Loucy (cell line): Measurements from ENCODE around the gene SART1.
"Not testable (repeated sequence)": the region's sequence is repeated elsewhere in the genome, so short reads cannot be mapped to it uniquely, and the experiment has no call there.

Source experiments
- H2AFZ ChIP-seq: fragments of 200-600 bp; sonication (generic); 2 replicates; pipeline ENCODE4 v1.6.0; 2016; ENCODE audit warnings: antibody characterized with exemption, mild to moderate bottlenecking, low read length, moderate library complexity
- H3F3A ChIP-seq: fragments of 200-600 bp; 2 replicates; pipeline ENCODE4 v1.6.0; 2016; ENCODE audit warnings: antibody characterized with exemption, low read depth, mild to moderate bottlenecking
- H3K27me3 ChIP-seq: fragments of 200-600 bp; sonication (generic); 2 replicates; pipeline ENCODE4 v1.6.1; 2014; ENCODE audit warnings: low read length, mild to moderate bottlenecking; ENCODE audit not compliant: insufficient read depth, poor library complexity, severe bottlenecking
- H3K36me3 ChIP-seq: fragments of 200-600 bp; sonication (generic); 2 replicates; pipeline ENCODE4 v1.6.1; 2016; ENCODE audit warnings: low read length; ENCODE audit not compliant: insufficient read depth
- H3K4me1 ChIP-seq: fragments of 200-600 bp; sonication (generic); 2 replicates; pipeline ENCODE4 v1.5.1; 2014; ENCODE audit warnings: low read length, mild to moderate bottlenecking; ENCODE audit not compliant: insufficient read depth, poor library complexity, severe bottlenecking
- H3K4me2 ChIP-seq: fragments of 200-600 bp; sonication (generic); 2 replicates; pipeline ENCODE4 v1.6.0; 2014; ENCODE audit warnings: antibody characterized with exemption, low read length, low read depth, mild to moderate bottlenecking; ENCODE audit not compliant: poor library complexity, severe bottlenecking
- H3K4me3 ChIP-seq: fragments of 200-600 bp; sonication (generic); 2 replicates; pipeline ENCODE4 v1.5.1; 2014; ENCODE audit warnings: low read length, mild to moderate bottlenecking, mixed read lengths; ENCODE audit not compliant: poor library complexity, severe bottlenecking
- H3K79me2 ChIP-seq: fragments of 200-600 bp; sonication (generic); 2 replicates; pipeline ENCODE4 v1.6.1; 2014; ENCODE audit warnings: low read length; ENCODE audit not compliant: insufficient read depth
- H3K9ac ChIP-seq: fragments of 200-600 bp; sonication (generic); 2 replicates; pipeline ENCODE4 v1.6.0; 2014; ENCODE audit warnings: mild to moderate bottlenecking, low read depth, low read length, moderate library complexity; ENCODE audit not compliant: poor library complexity, severe bottlenecking
- H3K9me2 ChIP-seq: fragments of 200-600 bp; sonication (generic); replicated peaks from 2 replicates; pipeline ENCODE4 v1.6.1; 2016; ENCODE audit warnings: low read depth, low read length, mixed read lengths
- H3K9me3 ChIP-seq: fragments of 200-600 bp; sonication (generic); 2 replicates; pipeline ENCODE4 v1.6.1; 2014; ENCODE audit warnings: mild to moderate bottlenecking, antibody characterized with exemption, low read length, low read depth; ENCODE audit not compliant: insufficient read depth
- H4K20me1 ChIP-seq: fragments of 200-600 bp; sonication (generic); 2 replicates; pipeline ENCODE4 v1.6.0; 2014; ENCODE audit warnings: antibody characterized with exemption, low read length, mild to moderate bottlenecking; ENCODE audit not compliant: insufficient read depth, poor library complexity, severe bottlenecking
- CTCF ChIP-seq: fragments of 200-600 bp; sonication (generic); conservative IDR thresholded peaks from 2 replicates; pipeline ENCODE4 v1.5.1; 2014; ENCODE audit warnings: mild to moderate bottlenecking, antibody characterized with exemption, low read length
- EZH2phosphoT487 ChIP-seq: fragments of 200-600 bp; IDR thresholded peaks from 2 replicates; pipeline ENCODE4 v1.6.1; 2018; ENCODE audit warnings: antibody characterized with exemption, mild to moderate bottlenecking, moderate library complexity, borderline replicate concordance

Gene SART1

GRCh38 chr11:65946655-65947054 is 14.9 kb upstream of the SART1 start:
- H3K36me3 ChIP-seq = no peaks in the 10 kb centered on the region
- no peaks in the 10 kb centered on the region for H3K27me3 ChIP-seq
- H3K4me1 ChIP-seq = no peaks in the 10 kb centered on the region
- H2AFZ ChIP-seq = no peak overlapping the region
- no peak overlapping the region for H3K4me2 ChIP-seq
- H3F3A ChIP-seq = no peaks in the 10 kb centered on the region
- H3K9me3 ChIP-seq = no peaks in the 10 kb centered on the region
- H3K9me2 ChIP-seq = no peaks in the 10 kb centered on the region
- no peak overlapping the region for H3K4me3 ChIP-seq
- no peak overlapping the region for H3K9ac ChIP-seq
- H4K20me1 ChIP-seq = no peaks in the 10 kb centered on the region
- no peaks in the 10 kb centered on the region for H3K79me2 ChIP-seq
- no peak for TF ChIP-seq EZH2phosphoT487
- TF ChIP-seq CTCF = no peak

GRCh38 chr11:65947133-65947532 is 14.4 kb upstream of the SART1 start:
- no peaks in the 10 kb centered on the region for H3K27me3 ChIP-seq
- H3F3A ChIP-seq = no peaks in the 10 kb centered on the region
- H3K4me3 ChIP-seq = no peak overlapping the region
- no peaks in the 10 kb centered on the region for H3K79me2 ChIP-seq
- no peaks in the 10 kb centered on the region for H3K9me3 ChIP-seq
- H3K4me1 ChIP-seq = no peaks in the 10 kb centered on the region
- no peak overlapping the region for H3K9ac ChIP-seq
- H3K9me2 ChIP-seq = no peaks in the 10 kb centered on the region
- no peaks in the 10 kb centered on the region for H4K20me1 ChIP-seq
- no peak overlapping the region for H3K4me2 ChIP-seq
- TF ChIP-seq CTCF = no peak
- TF ChIP-seq EZH2phosphoT487 = no peak
- no peaks in the 10 kb centered on the region for H3K36me3 ChIP-seq
- H2AFZ ChIP-seq = no peak overlapping the region

GRCh38 chr11:65947603-65948125 is 13.9 kb upstream of the SART1 start:
- Histone ChIP-seq H4K20me1 (no peaks in the 10 kb centered on the region), H3K4me3 (no peak overlapping the region), H3K9ac (no peak overlapping the region), H3K4me1 (no peaks in the 10 kb centered on the region), H2AFZ (no peak overlapping the region; the same call in 1 of the 2 replicates), H3K4me2 (no peak overlapping the region), H3K79me2 (no peaks in the 10 kb centered on the region), H3K27me3 (no peaks in the 10 kb centered on the region), H3K9me3 (no peaks in the 10 kb centered on the region), H3F3A (no peaks in the 10 kb centered on the region), H3K36me3 (no peaks in the 10 kb centered on the region), H3K9me2 (no peaks in the 10 kb centered on the region)
- TF ChIP-seq EZH2phosphoT487 = no peak

GRCh38 chr11:65950711-65951110 is 10.8 kb upstream of the SART1 start:
- H3K4me1 ChIP-seq, H3K4me2 ChIP-seq, H3K79me2 ChIP-seq: not testable (repeated sequence)

GRCh38 chr11:65951641-65952040 is 9.9 kb upstream of the SART1 start:
- H3K9me3 ChIP-seq, H3K9me2 ChIP-seq, H3K4me1 ChIP-seq, H3F3A ChIP-seq, H4K20me1 ChIP-seq, H3K9ac ChIP-seq, H3K79me2 ChIP-seq, H2AFZ ChIP-seq, H3K4me2 ChIP-seq, H3K4me3 ChIP-seq, H3K36me3 ChIP-seq, H3K27me3 ChIP-seq: not testable (repeated sequence)

More at GRCh38 chr11:65950711-65951110, 10.8 kb upstream of the SART1 start:
- not testable (repeated sequence) for H3K4me3 ChIP-seq, H3K9me3 ChIP-seq, H3K9ac ChIP-seq, H2AFZ ChIP-seq, H3K9me2 ChIP-seq, H3K27me3 ChIP-seq, H3K36me3 ChIP-seq, H3F3A ChIP-seq, H4K20me1 ChIP-seq
